SK-N-SH (cell line): Measurements from ENCODE around the gene RBBP4. TPM values are rescaled to one million over a fixed set of nuclear protein-coding genes. Genes with fewer than 3 reads are reported as not detected.

ENCODE experiments used
- CTCF ChIA-PET: fragments of 300-600, 350-600 bp; formaldehyde crosslinking; extraction: SDS; loops from one replicate; lab custom pipeline; 2021; lab: Yijun Ruan, JAX
- POLR2A ChIA-PET: fragments of 350-600 bp; sonication (Branson Sonifier 250); formaldehyde crosslinking; extraction: SDS; loops from one replicate; lab custom pipeline; 2020; ENCODE audit warnings: antibody characterized with exemption, inconsistent platforms; lab: Yijun Ruan, JAX
- DNase-seq: peaks from one replicate; pipeline ENCODE4 v3.0.0; 2012
- H2AFZ ChIP-seq: fragments of 200-600 bp; sonication (generic); 2 replicates; pipeline ENCODE4 v1.8.1; 2016; ENCODE audit warnings: antibody characterized with exemption, mild to moderate bottlenecking, low read depth
- H3F3A ChIP-seq: fragments of 200-600 bp; sonication (generic); replicated peaks from 2 replicates; pipeline ENCODE3; 2016; ENCODE audit warnings: antibody characterized with exemption, mild to moderate bottlenecking; ENCODE audit not compliant: insufficient read depth
- H3K27ac ChIP-seq, 2 experiments: fragments of 200-500 bp in 1 of 2; fragments of 200-600 bp in 1 of 2; sonication (Bioruptor generic) in 1 of 2; sonication (generic), shearing (Covaris generic) in 1 of 2; 2 replicates each; pipeline versions ENCODE4 v1.5.1 to v1.6.1; 2014 to 2016; ENCODE audit warnings: low read depth in 2 of 2, inconsistent platforms in 1 of 2, low read length in 1 of 2, mild to moderate bottlenecking in 1 of 2, mixed read lengths in 1 of 2
- H3K27me3 ChIP-seq: fragments of 200-600 bp; sonication (generic), shearing (Covaris generic); 2 replicates; pipeline ENCODE4 v1.6.1; 2016; ENCODE audit warnings: mixed run types; ENCODE audit not compliant: insufficient read depth
- H3K36me3 ChIP-seq, 2 experiments: fragments of 200-500 bp in 1 of 2; fragments of 200-600 bp in 1 of 2; sonication (Bioruptor generic) in 1 of 2; sonication (generic) in 1 of 2; replicated peaks in 1 of 2; 2 replicates each; pipeline versions ENCODE3 to v1.5.1; 2014 to 2016; ENCODE audit warnings: low read length in 1 of 2, mild to moderate bottlenecking in 1 of 2; ENCODE audit not compliant: insufficient read depth in 2 of 2, control insufficient read depth in 1 of 2
- H3K4me1 ChIP-seq, 2 experiments: fragments of 200-500 bp in 1 of 2; fragments of 200-600 bp in 1 of 2; sonication (Bioruptor generic) in 1 of 2; sonication (generic), shearing (Covaris generic) in 1 of 2; 2 replicates each; pipeline versions ENCODE4 v1.5.1 to v1.6.1; 2014 to 2016; ENCODE audit warnings: low read depth in 1 of 2, low read length in 1 of 2, mixed run types in 1 of 2; ENCODE audit not compliant: insufficient read depth in 2 of 2, control insufficient read depth in 1 of 2
- H3K4me2 ChIP-seq: fragments of 200-600 bp; sonication (generic), shearing (Covaris generic); 2 replicates; pipeline ENCODE4 v1.6.1; 2017; ENCODE audit warnings: mixed run types
- H3K4me3 ChIP-seq, 2 experiments: fragments of 200-500 bp in 1 of 2; fragments of 200-600 bp in 1 of 2; sonication (Bioruptor generic) in 1 of 2; sonication (generic), shearing (Covaris generic) in 1 of 2; 2 replicates each; pipeline versions ENCODE4 v1.5.1 to v1.8.1; 2014 to 2016; ENCODE audit warnings: low read depth in 2 of 2, inconsistent platforms in 1 of 2, low read length in 1 of 2, mild to moderate bottlenecking in 1 of 2, mixed read lengths in 1 of 2, moderate library complexity in 1 of 2
- H3K79me2 ChIP-seq: fragments of 200-600 bp; sonication (generic); 2 replicates; pipeline ENCODE4 v1.8.1; 2017; ENCODE audit warnings: mild to moderate bottlenecking; ENCODE audit not compliant: insufficient read depth
- H3K9ac ChIP-seq: fragments of 200-600 bp; sonication (generic); 2 replicates; pipeline ENCODE4 v1.6.1; 2017; ENCODE audit warnings: mixed run types
- H3K9me2 ChIP-seq: fragments of 200-600 bp; sonication (generic); 2 replicates; pipeline ENCODE4 v1.6.1; 2017; ENCODE audit warnings: mixed run types
- H3K9me3 ChIP-seq: fragments of 200-600 bp; sonication (generic); 2 replicates; pipeline ENCODE4 v1.6.1; 2017; ENCODE audit warnings: mixed run types, mild to moderate bottlenecking, moderate library complexity
- H4K20me1 ChIP-seq: fragments of 200-600 bp; sonication (generic); 2 replicates; pipeline ENCODE4 v1.6.1; 2017; ENCODE audit warnings: mild to moderate bottlenecking, mixed run types; ENCODE audit not compliant: insufficient read depth
- CHD2 ChIP-seq: fragments of 150-350 bp; IDR thresholded peaks from 2 replicates; pipeline ENCODE4 v1.6.1; 2018; ENCODE audit warnings: low read length; ENCODE audit not compliant: partially characterized antibody
- ELF1 ChIP-seq: IDR thresholded peaks from 2 replicates; pipeline ENCODE4 v1.4.0; 2012
- EP300 ChIP-seq, 2 experiments: IDR thresholded peaks; 2 replicates each; pipeline versions ENCODE4 v1.4.0 to v1.6.1; 2012; ENCODE audit warnings: borderline replicate concordance in 1 of 2, low read depth in 1 of 2, low read length in 1 of 2
- EZH2phosphoT487 ChIP-seq: fragments of 200-600 bp; sonication (generic); IDR thresholded peaks from 2 replicates; pipeline ENCODE4 v1.6.1; 2017; ENCODE audit warnings: low read depth, mixed run types, mild to moderate bottlenecking, antibody characterized with exemption, moderate library complexity, borderline replicate concordance
- FOXJ3 ChIP-seq: sonication (generic); formaldehyde crosslinking; IDR thresholded peaks from 2 replicates; pipeline ENCODE4 v1.5.1; 2020; ENCODE audit warnings: mild to moderate bottlenecking, missing genetic modification reagents
- FOXM1 ChIP-seq: IDR thresholded peaks from 2 replicates; pipeline ENCODE4 v1.4.0; 2012; ENCODE audit warnings: low read depth, mild to moderate bottlenecking
- GATA2 ChIP-seq: sonication (generic); formaldehyde crosslinking; IDR thresholded peaks from 2 replicates; pipeline ENCODE4 v1.5.0; 2020; ENCODE audit warnings: mild to moderate bottlenecking, missing genetic modification reagents
- IRF3 ChIP-seq: fragments of 150-350 bp; IDR thresholded peaks from 2 replicates; pipeline ENCODE4 v1.6.1; 2016; ENCODE audit warnings: mild to moderate bottlenecking, low read depth, low read length
- JUND ChIP-seq: IDR thresholded peaks from 2 replicates; pipeline ENCODE4 v1.4.0; 2012
- NFIC ChIP-seq: IDR thresholded peaks from 2 replicates; pipeline ENCODE4 v1.4.0; 2012; ENCODE audit warnings: borderline replicate concordance
- PBX3 ChIP-seq: IDR thresholded peaks from 2 replicates; pipeline ENCODE4; 2012
- POLR2AphosphoS5 ChIP-seq: IDR thresholded peaks from 2 replicates; pipeline ENCODE4 v1.6.1; 2012; ENCODE audit warnings: low read depth, low read length
- RAD21 ChIP-seq: IDR thresholded peaks from 2 replicates; pipeline ENCODE4 v1.6.1; 2012; ENCODE audit warnings: mild to moderate bottlenecking, low read length
- RXRA ChIP-seq: IDR thresholded peaks from 2 replicates; pipeline ENCODE4 v1.4.0; 2012; ENCODE audit warnings: low read depth, mild to moderate bottlenecking, borderline replicate concordance
- TAF1 ChIP-seq: IDR thresholded peaks from 2 replicates; pipeline ENCODE4 v1.6.1; 2012; ENCODE audit warnings: low read depth, mild to moderate bottlenecking, low read length, moderate library complexity, borderline replicate concordance
- YY1 ChIP-seq: IDR thresholded peaks from 2 replicates; pipeline ENCODE4 v1.4.0; 2012; ENCODE audit warnings: low read depth, mild to moderate bottlenecking
- ZBTB33 ChIP-seq: IDR thresholded peaks from 2 replicates; pipeline ENCODE4 v1.4.0; 2012; ENCODE audit warnings: low read depth, borderline replicate concordance
- WGBS: methylation state at CpG from one replicate; pipeline ENCODE4 v1.1.6; 2017; ENCODE audit warnings: low lambda C conversion rate; 5-methylcytosine and 5-hydroxymethylcytosine counted together
- polyA plus RNA-seq, 3 experiments: library from polyadenylated mRNA; depleted of rRNA; stranded (reverse); fragments of >200 nt; gene quantifications; 2 replicates each; pipeline ENCODE4 v1.2.3, GENCODE V29; 2012
- TF ChIP-seq, protein P1 (sequence below): IDR thresholded peaks from 2 replicates; pipeline ENCODE4 v1.4.0; 2012; ENCODE audit warnings: low read depth, borderline replicate concordance
- TF ChIP-seq, protein P2 (sequence below): fragments of 150-350 bp; IDR thresholded peaks from 2 replicates; pipeline ENCODE4 v1.6.1; 2017; ENCODE audit warnings: antibody characterized with exemption, low read length, low read depth, borderline replicate concordance

The RBBP4 gene
- polyA plus RNA-seq, 1 of the 3 experiments (the other 2 are of a cell fraction), result 108 TPM

DNA sequence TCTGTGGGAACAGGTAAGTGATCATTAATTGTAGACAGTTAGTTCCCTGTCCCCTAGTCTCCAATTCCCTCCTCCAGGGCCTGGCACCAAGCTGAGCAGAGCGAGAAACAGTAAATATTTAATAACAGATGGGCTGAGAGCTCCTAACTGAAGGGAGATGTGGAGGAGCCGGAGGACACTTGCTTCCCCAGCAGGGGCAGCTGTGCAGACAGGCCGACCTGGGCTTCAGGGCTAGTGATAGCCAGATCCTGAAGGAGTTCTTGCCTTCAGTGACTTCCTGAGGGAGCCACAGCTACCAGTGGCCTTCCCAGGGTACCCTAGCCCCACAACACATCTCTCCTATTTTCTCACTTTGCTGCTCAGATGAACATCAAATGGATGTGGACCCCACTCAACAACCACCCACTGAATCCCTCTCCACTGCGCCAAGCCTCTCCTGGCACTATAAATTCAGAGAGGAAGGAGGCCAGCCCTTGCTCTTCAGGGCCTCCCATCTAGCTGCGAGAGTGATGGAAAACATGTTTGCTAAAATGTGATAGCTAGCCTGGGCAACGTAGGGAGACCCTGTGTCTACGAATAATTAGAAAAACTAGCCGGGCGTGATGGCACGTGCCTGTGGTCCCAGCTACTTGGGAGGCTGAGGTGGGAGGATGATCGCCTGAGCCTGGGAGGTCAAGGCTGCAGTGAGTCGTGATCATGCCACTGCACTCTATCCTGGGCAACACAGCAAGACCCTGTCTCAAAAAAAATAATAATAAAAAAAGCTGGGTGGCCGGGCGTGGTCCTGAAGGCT is 78.4 kb downstream of the RBBP4 start:
- Histone ChIP-seq H3K4me1 (peaks cover 10 to 16% of the 10 kb centered on the region in 2 experiments; a peak in 3 of 4 replicates), H3K4me3 (no peak overlapping the region), H3K79me2 (no peaks in the 10 kb centered on the region), H3K27me3 (no peaks in the 10 kb centered on the region), H3K9ac (no peak overlapping the region), H3K9me3 (no peaks in the 10 kb centered on the region), H3K4me2 (no peak overlapping the region), H3K36me3 (no peaks in the 10 kb centered on the region), H3K9me2 (no peaks in the 10 kb centered on the region), H2AFZ (no peak overlapping the region), H3F3A (peaks cover 3% of the 10 kb centered on the region), H4K20me1 (no peaks in the 10 kb centered on the region), H3K27ac (no peak overlapping the region)
- POLR2A ChIA-PET, result no interaction called here
- TF ChIP-seq FOXM1 (no peak), CHD2 (no peak), YY1 (no peak), RXRA (no peak), GATA2 (CRISPR knock-in tag) (no peak), EP300 (IDR thresholded peaks at IDR 0.05; ENCODE audit: borderline replicate concordance in 1 of 2, low read depth in 1 of 2, low read length in 1 of 2) (no peak), ZBTB33 (no peak), POLR2AphosphoS5 (no peak)
- CTCF ChIA-PET, result interaction anchor here (0.7 to 4.4 kb wide), 8 partner anchors 11 to 163 kb away, joined by 3 to 54 read pairs (median 5); a partner anchor contains a TSS
- WGBS, result 85% methylated on average over 14 of the region's 14 CpGs
- no peak for DNase-seq

GRCh38 chr1:32733582-32734321 is 82.7 kb downstream of the RBBP4 start:
- H3K4me1 ChIP-seq, result 0 out of 4 replicates have a peak, but pooled peaks cover 0 to 7% of the 10 kb centered on the region in 2 experiments
- POLR2A ChIA-PET, result no interaction called here
- WGBS, result 81% methylated on average over 4 of the region's 9 CpGs
- no peaks in the 10 kb centered on the region for H4K20me1 ChIP-seq
- H3K4me2 ChIP-seq, result no peak overlapping the region
- CTCF ChIA-PET, result interaction anchor here (2.0 kb wide), 1 partner anchor 21 kb away, joined by 9 read pairs; no protein-coding TSS in a partner anchor
- DNase-seq, result no peak
- H2AFZ ChIP-seq, result no peak overlapping the region
- peaks cover 3% of the 10 kb centered on the region for H3F3A ChIP-seq
- H3K27me3 ChIP-seq, result no peaks in the 10 kb centered on the region
- H3K9me2 ChIP-seq, result no peaks in the 10 kb centered on the region
- TF ChIP-seq RAD21 (no peak), IRF3 (no peak), ELF1 (no peak), GATA2 (CRISPR knock-in tag) (no peak), FOXM1 (no peak), POLR2AphosphoS5 (no peak), JUND (no peak), TAF1 (no peak), NFIC (no peak), FOXJ3 (CRISPR knock-in tag) (no peak), CHD2 (no peak), PBX3 (no peak), EZH2phosphoT487 (no peak)
- TF ChIP-seq, protein P1, sequence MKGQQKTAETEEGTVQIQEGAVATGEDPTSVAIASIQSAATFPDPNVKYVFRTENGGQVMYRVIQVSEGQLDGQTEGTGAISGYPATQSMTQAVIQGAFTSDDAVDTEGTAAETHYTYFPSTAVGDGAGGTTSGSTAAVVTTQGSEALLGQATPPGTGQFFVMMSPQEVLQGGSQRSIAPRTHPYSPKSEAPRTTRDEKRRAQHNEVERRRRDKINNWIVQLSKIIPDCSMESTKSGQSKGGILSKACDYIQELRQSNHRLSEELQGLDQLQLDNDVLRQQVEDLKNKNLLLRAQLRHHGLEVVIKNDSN, result no peak
- TF ChIP-seq, protein P2, sequence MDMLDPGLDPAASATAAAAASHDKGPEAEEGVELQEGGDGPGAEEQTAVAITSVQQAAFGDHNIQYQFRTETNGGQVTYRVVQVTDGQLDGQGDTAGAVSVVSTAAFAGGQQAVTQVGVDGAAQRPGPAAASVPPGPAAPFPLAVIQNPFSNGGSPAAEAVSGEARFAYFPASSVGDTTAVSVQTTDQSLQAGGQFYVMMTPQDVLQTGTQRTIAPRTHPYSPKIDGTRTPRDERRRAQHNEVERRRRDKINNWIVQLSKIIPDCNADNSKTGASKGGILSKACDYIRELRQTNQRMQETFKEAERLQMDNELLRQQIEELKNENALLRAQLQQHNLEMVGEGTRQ, result no peak
- no peaks in the 10 kb centered on the region for H3K79me2 ChIP-seq
- no peak overlapping the region for H3K4me3 ChIP-seq
- no peaks in the 10 kb centered on the region for H3K9me3 ChIP-seq
- no peak overlapping the region for H3K27ac ChIP-seq
- H3K36me3 ChIP-seq, result no peaks in the 10 kb centered on the region
- no peak overlapping the region for H3K9ac ChIP-seq
